Fibroblast of lung (primary cell): ENCODE data around the gene SYN1.
A peak's percentile ranks its signal among the peaks of the same experiment; 100 is the strongest.

Experiments used
- EZH2 ChIP-seq: IDR thresholded peaks from 2 replicates; pipeline ENCODE4 v1.5.1; 2012; ENCODE audit warnings: low read length, control low read depth, mild to moderate bottlenecking; ENCODE audit errors: missing control alignments
- TF ChIP-seq, protein P1 (sequence below), 2 donors: IDR thresholded peaks in 1 of 2; conservative IDR thresholded peaks in 1 of 2; 1 replicate in 1 of 2; 2 replicates in 1 of 2; pipeline ENCODE4 v1.5.1; 2011 to 2012; ENCODE audit warnings: low read length in 2 of 2, control low read depth in 1 of 2, inconsistent platforms in 1 of 2, low read depth in 1 of 2, mild to moderate bottlenecking in 1 of 2

DNA sequence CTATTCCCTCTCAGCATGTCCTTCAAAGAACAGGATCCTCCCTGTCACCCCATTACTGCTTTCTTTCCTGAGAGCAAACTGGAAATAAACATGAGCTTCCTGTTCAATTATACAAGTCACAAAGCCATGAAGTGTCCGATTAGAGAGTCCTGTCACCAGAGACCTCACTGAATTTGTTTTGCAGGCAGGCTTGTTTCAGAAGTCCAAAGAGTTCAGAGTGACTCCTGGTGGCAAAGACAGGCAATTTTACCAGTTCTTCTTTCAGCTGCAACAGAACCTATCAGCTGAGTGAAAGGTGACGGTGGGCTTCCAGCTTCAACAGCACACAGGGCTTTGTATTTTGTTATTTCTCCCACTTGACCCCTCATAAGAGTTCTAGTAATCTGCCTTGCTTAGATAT is 24.3 kb upstream of the SYN1 start:
- TF ChIP-seq, protein P1, sequence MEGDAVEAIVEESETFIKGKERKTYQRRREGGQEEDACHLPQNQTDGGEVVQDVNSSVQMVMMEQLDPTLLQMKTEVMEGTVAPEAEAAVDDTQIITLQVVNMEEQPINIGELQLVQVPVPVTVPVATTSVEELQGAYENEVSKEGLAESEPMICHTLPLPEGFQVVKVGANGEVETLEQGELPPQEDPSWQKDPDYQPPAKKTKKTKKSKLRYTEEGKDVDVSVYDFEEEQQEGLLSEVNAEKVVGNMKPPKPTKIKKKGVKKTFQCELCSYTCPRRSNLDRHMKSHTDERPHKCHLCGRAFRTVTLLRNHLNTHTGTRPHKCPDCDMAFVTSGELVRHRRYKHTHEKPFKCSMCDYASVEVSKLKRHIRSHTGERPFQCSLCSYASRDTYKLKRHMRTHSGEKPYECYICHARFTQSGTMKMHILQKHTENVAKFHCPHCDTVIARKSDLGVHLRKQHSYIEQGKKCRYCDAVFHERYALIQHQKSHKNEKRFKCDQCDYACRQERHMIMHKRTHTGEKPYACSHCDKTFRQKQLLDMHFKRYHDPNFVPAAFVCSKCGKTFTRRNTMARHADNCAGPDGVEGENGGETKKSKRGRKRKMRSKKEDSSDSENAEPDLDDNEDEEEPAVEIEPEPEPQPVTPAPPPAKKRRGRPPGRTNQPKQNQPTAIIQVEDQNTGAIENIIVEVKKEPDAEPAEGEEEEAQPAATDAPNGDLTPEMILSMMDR (conservative IDR thresholded peaks at IDR 0.05 in 1 of 2, IDR thresholded peaks at IDR 0.05 in 1 of 2; ENCODE audit: low read depth in 1 of 2, low read length in 2 of 2), result peak; percentile 43 to 57
- no peak for TF ChIP-seq EZH2
